HepG2 (cell line): ENCODE data around the gene NCOA5. TPM values are rescaled to one million over a fixed set of nuclear protein-coding genes. Genes with fewer than 3 reads are reported as not detected.

Experiments
- ELF1 ChIP-seq: sonication (generic); formaldehyde crosslinking; IDR thresholded peaks from 2 replicates; pipeline ENCODE4 v1.4.0; 2020; ENCODE audit warnings: missing genetic modification reagents
- FOSL1 ChIP-seq: sonication (generic); formaldehyde crosslinking; IDR thresholded peaks from 2 replicates; pipeline ENCODE4 v1.9.0; 2021; ENCODE audit warnings: missing genetic modification reagents, borderline replicate concordance
- FOXP4 ChIP-seq: sonication (generic); formaldehyde crosslinking; IDR thresholded peaks from 2 replicates; pipeline ENCODE4 v1.4.0; 2020; ENCODE audit warnings: missing genetic modification reagents
- HOXA7 ChIP-seq: sonication (generic); formaldehyde crosslinking; IDR thresholded peaks from 2 replicates; pipeline ENCODE4 v1.8.1; 2022; ENCODE audit warnings: mild to moderate bottlenecking, missing genetic modification reagents, moderate library complexity
- MTF1 ChIP-seq: sonication (generic); formaldehyde crosslinking; IDR thresholded peaks from 2 replicates; pipeline ENCODE4 v1.5.0; 2020; ENCODE audit warnings: missing genetic modification reagents
- PCBP1 ChIP-seq: fragments of 200-400 bp; formaldehyde crosslinking; IDR thresholded peaks from 2 replicates; pipeline ENCODE4 v1.6.1; 2017; ENCODE audit warnings: mild to moderate bottlenecking, low read depth, low read length, borderline replicate concordance
- TMF1 ChIP-seq: sonication (generic); formaldehyde crosslinking; IDR thresholded peaks from 2 replicates; pipeline ENCODE4 v1.8.1; 2022; ENCODE audit warnings: low read depth, missing genetic modification reagents
- ZBTB38 ChIP-seq: sonication (generic); formaldehyde crosslinking; IDR thresholded peaks from 2 replicates; pipeline ENCODE4 v1.5.1; 2020; ENCODE audit warnings: mild to moderate bottlenecking, missing genetic modification reagents
- ZBTB44 ChIP-seq: sonication (generic); formaldehyde crosslinking; IDR thresholded peaks from 2 replicates; pipeline ENCODE4 v1.4.0; 2020; ENCODE audit warnings: missing genetic modification reagents
- ZNF121 ChIP-seq: sonication (generic); formaldehyde crosslinking; IDR thresholded peaks from 2 replicates; pipeline ENCODE4 v1.5.0; 2020; ENCODE audit warnings: mild to moderate bottlenecking, missing genetic modification reagents
- ZNF770 ChIP-seq: sonication (generic); formaldehyde crosslinking; IDR thresholded peaks from 2 replicates; pipeline ENCODE4 v1.5.0; 2020; ENCODE audit warnings: mild to moderate bottlenecking, missing genetic modification reagents
- polyA plus RNA-seq, 8 experiments: library from polyadenylated mRNA; depleted of rRNA in 3 of 8; stranded (reverse) in 7 of 8; unstranded in 1 of 8; fragments of >200 nt; fragmentation: Illumina TruSeq in 4 of 8; extraction: Trizol in 4 of 8; gene quantifications; 2 replicates each; pipeline versions ENCODE4 v1.2.1 to v1.2.3, GENCODE V29; 2011 to 2016; ENCODE audit warnings: low read depth in 4 of 8, missing spikeins in 1 of 8, mixed read lengths in 1 of 8; ENCODE audit not compliant: insufficient read depth in 1 of 8
- total RNA-seq, 5 experiments: library from RNA; depleted of rRNA; stranded (reverse); fragments of >200 nt; fragmentation: Illumina TruSeq; extraction: Trizol; gene quantifications; 2 replicates each; pipeline ENCODE4 v1.2.3, GENCODE V29; 2016; ENCODE audit warnings: low read depth in 1 of 5
- TF ChIP-seq, protein P1 (sequence below): sonication (generic); formaldehyde crosslinking; IDR thresholded peaks from 2 replicates; pipeline ENCODE4 v1.5.0; 2020; ENCODE audit warnings: mild to moderate bottlenecking, missing genetic modification reagents, borderline replicate concordance
- TF ChIP-seq, protein P2 (sequence below), 2 experiments: IDR thresholded peaks; 2 replicates each; pipeline ENCODE4 v1.6.1; 2011 to 2012; ENCODE audit warnings: low read length in 2 of 2, borderline replicate concordance in 1 of 2, low read depth in 1 of 2, mild to moderate bottlenecking in 1 of 2, moderate library complexity in 1 of 2

The NCOA5 gene
- total and polyA plus RNA-seq, 2 of the 13 experiments (the other 11 are each of a cell fraction or from before 2014, with no cell fraction given), result 16.5 to 28.4 TPM

- TF ChIP-seq ZBTB44 (CRISPR knock-in tag) (no peak), MTF1 (CRISPR knock-in tag) (no peak), TMF1 (CRISPR knock-in tag) (peak; percentile 23; the same call in 1 of the 2 replicates), ZNF770 (CRISPR knock-in tag) (peak; percentile 60; the same call in 1 of the 2 replicates), FOSL1 (CRISPR knock-in tag) (no peak), FOXP4 (0 out of 2 replicates have a peak, but pooled peaks have one; percentile 12), ZNF121 (CRISPR knock-in tag) (peak; percentile 66), PCBP1 (no peak), HOXA7 (peak; percentile 86; the same call in 1 of the 2 replicates), ELF1 (no peak), ZBTB38 (CRISPR knock-in tag) (no peak)
- TF ChIP-seq, protein P1, sequence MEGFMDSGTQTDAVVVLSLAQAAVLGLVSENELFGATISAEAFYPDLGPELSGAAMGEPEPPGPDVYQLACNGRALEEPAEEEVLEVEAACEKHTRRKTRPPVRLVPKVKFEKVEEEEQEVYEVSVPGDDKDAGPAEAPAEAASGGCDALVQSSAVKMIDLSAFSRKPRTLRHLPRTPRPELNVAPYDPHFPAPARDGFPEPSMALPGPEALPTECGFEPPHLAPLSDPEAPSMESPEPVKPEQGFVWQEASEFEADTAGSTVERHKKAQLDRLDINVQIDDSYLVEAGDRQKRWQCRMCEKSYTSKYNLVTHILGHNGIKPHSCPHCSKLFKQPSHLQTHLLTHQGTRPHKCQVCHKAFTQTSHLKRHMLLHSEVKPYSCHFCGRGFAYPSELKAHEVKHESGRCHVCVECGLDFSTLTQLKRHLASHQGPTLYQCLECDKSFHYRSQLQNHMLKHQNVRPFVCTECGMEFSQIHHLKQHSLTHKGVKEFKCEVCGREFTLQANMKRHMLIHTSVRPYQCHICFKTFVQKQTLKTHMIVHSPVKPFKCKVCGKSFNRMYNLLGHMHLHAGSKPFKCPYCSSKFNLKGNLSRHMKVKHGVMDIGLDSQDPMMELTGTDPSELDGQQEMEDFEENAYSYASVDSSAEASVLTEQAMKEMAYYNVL, result no peak; the same call in 1 of the 2 replicates
- TF ChIP-seq, protein P2, sequence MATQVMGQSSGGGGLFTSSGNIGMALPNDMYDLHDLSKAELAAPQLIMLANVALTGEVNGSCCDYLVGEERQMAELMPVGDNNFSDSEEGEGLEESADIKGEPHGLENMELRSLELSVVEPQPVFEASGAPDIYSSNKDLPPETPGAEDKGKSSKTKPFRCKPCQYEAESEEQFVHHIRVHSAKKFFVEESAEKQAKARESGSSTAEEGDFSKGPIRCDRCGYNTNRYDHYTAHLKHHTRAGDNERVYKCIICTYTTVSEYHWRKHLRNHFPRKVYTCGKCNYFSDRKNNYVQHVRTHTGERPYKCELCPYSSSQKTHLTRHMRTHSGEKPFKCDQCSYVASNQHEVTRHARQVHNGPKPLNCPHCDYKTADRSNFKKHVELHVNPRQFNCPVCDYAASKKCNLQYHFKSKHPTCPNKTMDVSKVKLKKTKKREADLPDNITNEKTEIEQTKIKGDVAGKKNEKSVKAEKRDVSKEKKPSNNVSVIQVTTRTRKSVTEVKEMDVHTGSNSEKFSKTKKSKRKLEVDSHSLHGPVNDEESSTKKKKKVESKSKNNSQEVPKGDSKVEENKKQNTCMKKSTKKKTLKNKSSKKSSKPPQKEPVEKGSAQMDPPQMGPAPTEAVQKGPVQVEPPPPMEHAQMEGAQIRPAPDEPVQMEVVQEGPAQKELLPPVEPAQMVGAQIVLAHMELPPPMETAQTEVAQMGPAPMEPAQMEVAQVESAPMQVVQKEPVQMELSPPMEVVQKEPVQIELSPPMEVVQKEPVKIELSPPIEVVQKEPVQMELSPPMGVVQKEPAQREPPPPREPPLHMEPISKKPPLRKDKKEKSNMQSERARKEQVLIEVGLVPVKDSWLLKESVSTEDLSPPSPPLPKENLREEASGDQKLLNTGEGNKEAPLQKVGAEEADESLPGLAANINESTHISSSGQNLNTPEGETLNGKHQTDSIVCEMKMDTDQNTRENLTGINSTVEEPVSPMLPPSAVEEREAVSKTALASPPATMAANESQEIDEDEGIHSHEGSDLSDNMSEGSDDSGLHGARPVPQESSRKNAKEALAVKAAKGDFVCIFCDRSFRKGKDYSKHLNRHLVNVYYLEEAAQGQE (IDR thresholded peaks at IDR 0.05; ENCODE audit: borderline replicate concordance in 1 of 2, low read depth in 1 of 2, low read length in 2 of 2), result no peak; a peak in 2 of 4 replicates
These were observed 75.8 kb downstream of the NCOA5 start (continued) for GRCh38 chr20:46013829-46014516.
